Gastrocnemius medialis (tissue), 4 donors: Measurements from ENCODE around the gene KRT36.

ENCODE experiments used
- POLR2A ChIP-seq, 2 donors: fragments of 450-650 bp; IDR thresholded peaks; one replicate each; pipeline ENCODE4 v1.6.1; 2017; ENCODE audit warnings: antibody characterized with exemption in 2 of 2, mild to moderate bottlenecking in 2 of 2, moderate library complexity in 2 of 2
- TF ChIP-seq, protein P1 (sequence below), 5 experiments: fragments of 450-650 bp in 3 of 5; fragments of 200-600 bp in 2 of 5; sonication (generic) in 2 of 5; IDR thresholded peaks in 4 of 5; conservative IDR thresholded peaks in 1 of 5; 1 replicate in 4 of 5; 2 replicates in 1 of 5; pipeline ENCODE4 v1.5.1; 2016 to 2019; ENCODE audit warnings: antibody characterized with exemption in 5 of 5, mild to moderate bottlenecking in 3 of 5, moderate library complexity in 3 of 5

DNA sequence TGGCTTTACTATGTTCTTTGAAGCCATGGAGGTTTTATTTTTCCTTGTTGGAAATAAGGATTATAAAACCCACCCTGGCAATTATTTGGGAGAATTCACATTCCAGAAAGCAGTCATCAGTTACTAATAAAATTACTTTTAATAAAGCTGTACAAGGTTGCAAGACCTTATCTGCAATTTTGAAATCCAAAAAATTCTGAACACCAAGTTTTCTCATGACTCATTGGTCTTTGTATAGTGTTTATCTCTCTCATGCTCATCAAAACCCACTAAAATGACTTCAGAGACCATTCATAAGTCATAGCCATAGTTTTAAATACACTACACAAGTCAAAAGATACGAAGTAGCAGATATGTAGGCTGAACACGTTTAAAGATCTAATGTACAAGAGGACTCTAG is 42.9 kb downstream of the KRT36 start:
- no peak for TF ChIP-seq POLR2A (IDR thresholded peaks at IDR 0.05)
- TF ChIP-seq, protein P1, sequence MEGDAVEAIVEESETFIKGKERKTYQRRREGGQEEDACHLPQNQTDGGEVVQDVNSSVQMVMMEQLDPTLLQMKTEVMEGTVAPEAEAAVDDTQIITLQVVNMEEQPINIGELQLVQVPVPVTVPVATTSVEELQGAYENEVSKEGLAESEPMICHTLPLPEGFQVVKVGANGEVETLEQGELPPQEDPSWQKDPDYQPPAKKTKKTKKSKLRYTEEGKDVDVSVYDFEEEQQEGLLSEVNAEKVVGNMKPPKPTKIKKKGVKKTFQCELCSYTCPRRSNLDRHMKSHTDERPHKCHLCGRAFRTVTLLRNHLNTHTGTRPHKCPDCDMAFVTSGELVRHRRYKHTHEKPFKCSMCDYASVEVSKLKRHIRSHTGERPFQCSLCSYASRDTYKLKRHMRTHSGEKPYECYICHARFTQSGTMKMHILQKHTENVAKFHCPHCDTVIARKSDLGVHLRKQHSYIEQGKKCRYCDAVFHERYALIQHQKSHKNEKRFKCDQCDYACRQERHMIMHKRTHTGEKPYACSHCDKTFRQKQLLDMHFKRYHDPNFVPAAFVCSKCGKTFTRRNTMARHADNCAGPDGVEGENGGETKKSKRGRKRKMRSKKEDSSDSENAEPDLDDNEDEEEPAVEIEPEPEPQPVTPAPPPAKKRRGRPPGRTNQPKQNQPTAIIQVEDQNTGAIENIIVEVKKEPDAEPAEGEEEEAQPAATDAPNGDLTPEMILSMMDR (IDR thresholded peaks at IDR 0.05 in 4 of 5, conservative IDR thresholded peaks at IDR 0.05 in 1 of 5): no peak
